HG03442 (cell line): ENCODE results near the gene TMEM140.
"Not testable (repeated sequence)": the region's sequence is repeated elsewhere in the genome, so short reads cannot be mapped to it uniquely, and the experiment has no call there.

Experiments used
- ATAC-seq: cut with Tn5 transposase; IDR thresholded peaks from one replicate; pipeline ENCODE4 v1.9.1; 2021; ENCODE audit warnings: mild to moderate bottlenecking, moderate library complexity; ENCODE audit not compliant: unreplicated experiment

The TMEM140 gene

GRCh38 chr7:135211946-135212685 lies 64.2 kb downstream of the TMEM140 start:
- ATAC-seq: not testable (repeated sequence)

GRCh38 chr7:135213831-135214230 lies 66.0 kb downstream of the TMEM140 start:
- no peak for ATAC-seq

GRCh38 chr7:135215180-135215579 lies 67.3 kb downstream of the TMEM140 start:
- no peak for ATAC-seq

- ATAC-seq: no peak
These were observed 67.8 kb downstream of the TMEM140 start for GRCh38 chr7:135215698-135216097.
